Type B pancreatic cell (in vitro differentiated cells): ENCODE measurements around the gene SCARB2. TPM values are rescaled to one million over a fixed set of nuclear protein-coding genes. Genes with fewer than 3 reads are reported as not detected.

ENCODE experiments used
- DNase-seq: peaks from one replicate; pipeline ENCODE4 v3.0.0; 2021; ENCODE audit warnings: mixed read lengths; ENCODE audit not compliant: unreplicated experiment; ENCODE audit errors: extremely low spot score
- H3K27ac Mint-ChIP-seq: 2 replicates; pipeline ENCODE4 v1.8.0; 2021; ENCODE audit warnings: mild to moderate bottlenecking, mixed read lengths
- H3K27me3 Mint-ChIP-seq: 2 replicates; pipeline ENCODE4 v1.8.0; 2021; ENCODE audit warnings: mixed read lengths
- H3K36me3 Mint-ChIP-seq: 2 replicates; pipeline ENCODE4 v1.8.0; 2021; ENCODE audit warnings: mixed read lengths
- H3K4me1 Mint-ChIP-seq: one replicate; pipeline ENCODE4 v1.8.0; 2021; ENCODE audit warnings: mixed read lengths; ENCODE audit not compliant: unreplicated experiment
- H3K4me3 Mint-ChIP-seq: 2 replicates; pipeline ENCODE4 v1.8.0; 2021; ENCODE audit warnings: mild to moderate bottlenecking, mixed read lengths
- H3K9me3 Mint-ChIP-seq: 2 replicates; pipeline ENCODE4 v1.8.0; 2021; ENCODE audit warnings: mixed read lengths
- CTCF ChIP-seq: fragments of 200-600 bp; sonication (generic); conservative IDR thresholded peaks from 2 replicates; pipeline ENCODE4 v1.5.0; 2021; ENCODE audit warnings: antibody characterized with exemption, mild to moderate bottlenecking
- total RNA-seq: library from RNA; stranded (reverse); gene quantifications from 2 replicates; pipeline ENCODE4 v1.2.1, GENCODE V29; 2021; ENCODE audit warnings: low replicate concordance

Gene SCARB2
- total RNA-seq, 1 donor from 2014 or later: 102 TPM

DNA sequence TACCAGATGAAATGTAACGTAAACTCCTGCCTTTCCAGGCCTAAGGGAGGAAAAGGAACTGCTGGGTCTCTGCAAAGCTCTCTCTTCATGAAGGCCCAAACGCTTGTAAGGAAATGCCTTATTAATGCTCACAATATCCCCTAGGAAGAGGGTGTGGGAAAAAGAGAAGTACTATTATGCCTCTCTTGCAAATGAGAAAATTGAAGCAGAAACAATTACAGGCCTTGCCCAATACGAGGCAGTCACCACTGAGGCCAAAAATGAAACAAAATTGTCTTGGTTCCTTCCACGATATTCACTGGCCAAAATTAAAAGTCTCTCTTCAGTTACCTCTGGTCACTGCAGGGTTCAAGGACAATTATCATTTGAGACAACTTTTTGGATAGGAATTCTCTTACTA is 3.2 kb downstream of the SCARB2 start:
- H3K4me3 Mint-ChIP-seq: peak overlapping the region; percentile 95
- peaks cover 61% of the 10 kb centered on the region for H3K4me1 Mint-ChIP-seq
- peaks cover 12% of the 10 kb centered on the region for H3K36me3 Mint-ChIP-seq

DNA sequence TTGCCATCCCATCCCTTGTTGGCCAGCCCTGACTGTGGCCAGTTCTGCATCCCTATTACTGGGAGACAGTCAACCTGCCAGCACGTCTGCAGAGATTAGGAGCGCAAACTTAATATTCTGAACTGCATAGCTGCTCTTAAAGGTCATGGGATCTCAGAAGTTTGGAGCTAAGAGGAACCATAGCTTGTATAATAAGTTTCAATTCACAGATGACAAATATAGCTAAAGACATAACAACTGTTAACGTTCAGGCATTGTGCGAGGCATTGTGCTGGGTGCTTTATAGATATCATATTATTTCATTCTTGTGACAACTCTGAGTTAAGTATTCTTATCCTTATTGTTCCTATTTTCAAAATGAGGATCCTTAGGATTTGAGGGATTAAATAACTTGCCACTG is 3.7 kb downstream of the SCARB2 start:
- no peak for TF ChIP-seq CTCF
- peak overlapping the region; percentile 96 for H3K27ac Mint-ChIP-seq
- no peaks in the 10 kb centered on the region for H3K9me3 Mint-ChIP-seq
- H3K27me3 Mint-ChIP-seq: no peaks in the 10 kb centered on the region
- no peak for DNase-seq
- no peak overlapping the region for H3K4me3 Mint-ChIP-seq
- peaks cover 57% of the 10 kb centered on the region for H3K4me1 Mint-ChIP-seq
- H3K36me3 Mint-ChIP-seq: peaks cover 12% of the 10 kb centered on the region

More for the DNA sequence above, 3.2 kb downstream of the SCARB2 start:
- TF ChIP-seq CTCF: no peak
- Mint-ChIP-seq H3K27ac (peak overlapping the region; percentile 96), H3K27me3 (no peaks in the 10 kb centered on the region), H3K9me3 (no peaks in the 10 kb centered on the region)
- no peak for DNase-seq

GRCh38 chr4:76208005-76208765 is 5.4 kb downstream of the SCARB2 start:
- DNase-seq: no peak
- no peaks in the 10 kb centered on the region for H3K27me3 Mint-ChIP-seq
- H3K36me3 Mint-ChIP-seq: peaks cover 12% of the 10 kb centered on the region
- peak overlapping the region; percentile 65 for H3K4me3 Mint-ChIP-seq
- H3K27ac Mint-ChIP-seq: peak overlapping the region; percentile 84
- no peak for TF ChIP-seq CTCF
- H3K4me1 Mint-ChIP-seq: peaks cover 56% of the 10 kb centered on the region
- no peaks in the 10 kb centered on the region for H3K9me3 Mint-ChIP-seq

DNA sequence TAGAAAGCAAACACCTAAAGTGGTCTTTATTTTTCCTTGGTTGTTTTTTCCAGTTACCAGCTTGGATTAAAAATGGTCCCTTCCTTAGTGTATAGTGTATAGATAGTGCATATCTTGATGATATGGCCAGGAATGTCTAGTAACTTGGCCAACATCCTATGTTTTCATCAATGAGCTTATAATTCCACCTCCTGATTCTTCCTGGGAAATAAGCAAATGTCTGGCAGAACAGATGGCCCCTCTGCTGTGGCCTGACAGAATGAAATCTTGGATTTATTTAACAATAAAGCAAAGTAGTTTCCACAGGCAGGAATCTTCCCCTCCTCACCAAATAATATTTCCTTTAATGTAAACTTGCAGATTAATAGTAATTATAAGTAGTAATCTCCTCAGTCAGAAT is 6.1 kb downstream of the SCARB2 start:
- no peak for DNase-seq
- Mint-ChIP-seq H3K4me1 (peaks cover 53% of the 10 kb centered on the region), H3K36me3 (peaks cover 12% of the 10 kb centered on the region), H3K27ac (peak overlapping the region; percentile 84), H3K27me3 (no peaks in the 10 kb centered on the region), H3K4me3 (peak overlapping the region; percentile 14), H3K9me3 (no peaks in the 10 kb centered on the region)
- TF ChIP-seq CTCF: no peak

DNA sequence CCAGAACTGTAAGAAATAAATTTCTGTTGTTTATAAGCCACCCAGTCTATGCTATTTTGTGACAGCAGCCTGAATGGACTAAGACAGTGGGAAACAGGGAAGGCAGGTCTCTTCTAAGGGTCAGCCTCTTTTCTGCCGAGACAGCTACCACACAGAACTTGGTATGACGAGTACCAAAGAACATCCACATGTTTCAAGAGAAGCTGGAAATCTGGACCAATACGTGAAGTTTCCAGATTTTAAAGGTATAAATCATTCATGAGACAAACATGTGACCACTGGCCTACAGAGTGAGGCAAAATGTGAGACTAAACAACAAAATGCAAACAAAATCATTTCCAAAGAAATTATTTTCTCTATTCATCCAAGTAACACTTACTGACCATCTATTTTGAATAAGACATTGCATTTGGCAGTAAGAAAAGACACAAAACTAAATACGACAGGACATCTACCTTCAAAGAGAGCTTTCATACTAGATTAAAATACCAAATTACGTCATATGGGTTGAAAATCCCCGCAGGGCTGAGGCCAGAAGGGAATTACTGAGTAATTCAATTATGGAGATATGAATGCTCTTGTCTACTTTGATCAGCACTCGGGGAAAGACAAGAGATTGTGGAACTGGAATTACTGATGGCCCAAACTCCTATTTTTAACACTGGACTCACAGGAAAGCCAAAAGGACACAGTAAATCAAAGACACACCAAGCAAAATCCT is 7.2 kb downstream of the SCARB2 start:
- Mint-ChIP-seq H3K4me3 (peak overlapping the region; percentile 28), H3K4me1 (peaks cover 47% of the 10 kb centered on the region), H3K9me3 (no peaks in the 10 kb centered on the region), H3K27ac (peak overlapping the region; percentile 85), H3K36me3 (peaks cover 12% of the 10 kb centered on the region), H3K27me3 (no peaks in the 10 kb centered on the region)
- no peak for TF ChIP-seq CTCF
- no peak for DNase-seq
